Neural progenitor cell (in vitro differentiated cells): ENCODE results near the gene YKT6. TPM values are rescaled to one million over a fixed set of nuclear protein-coding genes. Genes with fewer than 3 reads are reported as not detected.
A peak's percentile ranks its signal among the peaks of the same experiment; 100 is the strongest.

Source experiments
- DNase-seq: peaks from one replicate; pipeline ENCODE4 v3.0.0-alpha.2; 2016; ENCODE audit warnings: low spot score
- H2AFZ ChIP-seq: fragments of 200-600 bp; sonication (generic); replicated peaks from 2 replicates; pipeline ENCODE4 v1.6.1; 2016; ENCODE audit warnings: antibody characterized with exemption
- H3F3A ChIP-seq: fragments of 200-600 bp; sonication (generic); 2 replicates; pipeline ENCODE4 v1.6.1; 2016; ENCODE audit warnings: antibody characterized with exemption, low read depth
- H3K27ac ChIP-seq: fragments of 200-600 bp; sonication (generic); 2 replicates; pipeline ENCODE4 v1.5.1; 2016; ENCODE audit warnings: mild to moderate bottlenecking
- H3K27me3 ChIP-seq: fragments of 200-600 bp; sonication (generic); 2 replicates; pipeline ENCODE4 v1.6.1; 2016; ENCODE audit warnings: mild to moderate bottlenecking, moderate library complexity
- H3K36me3 ChIP-seq: fragments of 200-600 bp; sonication (generic); 2 replicates; pipeline ENCODE4 v1.5.1; 2016
- H3K4me1 ChIP-seq: fragments of 200-600 bp; sonication (generic); 2 replicates; pipeline ENCODE4 v1.6.1; 2016; ENCODE audit warnings: mixed run types
- H3K4me2 ChIP-seq: fragments of 200-600 bp; sonication (generic); 2 replicates; pipeline ENCODE4 v1.6.1; 2016
- H3K4me3 ChIP-seq: fragments of 200-600 bp; sonication (generic); 2 replicates; pipeline ENCODE4 v1.5.1; 2016
- H3K79me2 ChIP-seq: fragments of 200-600 bp; sonication (generic); 2 replicates; pipeline ENCODE4 v1.6.1; 2016; ENCODE audit warnings: low read depth
- H3K9ac ChIP-seq: fragments of 200-600 bp; sonication (generic); 2 replicates; pipeline ENCODE4 v1.6.1; 2016
- H3K9me3 ChIP-seq: fragments of 200-600 bp; sonication (generic); 2 replicates; pipeline ENCODE4 v1.5.1; 2016; ENCODE audit warnings: low read depth
- H4K20me1 ChIP-seq: fragments of 200-600 bp; sonication (generic); 2 replicates; pipeline ENCODE4 v1.6.1; 2016; ENCODE audit warnings: low read depth
- H3K27ac Mint-ChIP-seq: 3 replicates; pipeline ENCODE4 v1.8.0; 2021; ENCODE audit warnings: mixed read lengths
- H3K27me3 Mint-ChIP-seq: 2 replicates; pipeline ENCODE4 v1.8.0; 2022; ENCODE audit warnings: low read depth, mild to moderate bottlenecking, inconsistent platforms, moderate library complexity, mixed read lengths; ENCODE audit not compliant: insufficient read depth
- H3K36me3 Mint-ChIP-seq: 3 replicates; pipeline ENCODE4 v1.8.0; 2021; ENCODE audit warnings: mixed read lengths
- H3K4me1 Mint-ChIP-seq: 3 replicates; pipeline ENCODE4 v1.8.0; 2021; ENCODE audit warnings: mixed read lengths
- H3K4me3 Mint-ChIP-seq: 3 replicates; pipeline ENCODE4 v1.8.0; 2021; ENCODE audit warnings: mild to moderate bottlenecking, moderate library complexity, mixed read lengths
- H3K9me3 Mint-ChIP-seq: 3 replicates; pipeline ENCODE4 v1.8.0; 2020; ENCODE audit warnings: mixed read lengths
- CTCF ChIP-seq: fragments of 200-600 bp; sonication (generic); IDR thresholded peaks from 2 replicates; pipeline ENCODE4 v1.5.1; 2017; ENCODE audit warnings: antibody characterized with exemption, mild to moderate bottlenecking
- EZH2 ChIP-seq: fragments of 200-600 bp; sonication (generic); IDR thresholded peaks from 2 replicates; pipeline ENCODE4 v1.6.1; 2017; ENCODE audit warnings: antibody characterized with exemption, mild to moderate bottlenecking, moderate library complexity
- EZH2phosphoT487 ChIP-seq: fragments of 200-600 bp; sonication (generic); IDR thresholded peaks from 2 replicates; pipeline ENCODE4 v1.6.1; 2017; ENCODE audit warnings: antibody characterized with exemption
- total RNA-seq: library from RNA; depleted of rRNA; stranded (reverse); fragments of >200 nt; gene quantifications from 2 replicates; pipeline ENCODE4 v1.2.3, GENCODE V29; 2015; ENCODE audit warnings: low replicate concordance

Gene YKT6
- total RNA-seq, 1 donor from 2014 or later: 43.8 TPM

DNA sequence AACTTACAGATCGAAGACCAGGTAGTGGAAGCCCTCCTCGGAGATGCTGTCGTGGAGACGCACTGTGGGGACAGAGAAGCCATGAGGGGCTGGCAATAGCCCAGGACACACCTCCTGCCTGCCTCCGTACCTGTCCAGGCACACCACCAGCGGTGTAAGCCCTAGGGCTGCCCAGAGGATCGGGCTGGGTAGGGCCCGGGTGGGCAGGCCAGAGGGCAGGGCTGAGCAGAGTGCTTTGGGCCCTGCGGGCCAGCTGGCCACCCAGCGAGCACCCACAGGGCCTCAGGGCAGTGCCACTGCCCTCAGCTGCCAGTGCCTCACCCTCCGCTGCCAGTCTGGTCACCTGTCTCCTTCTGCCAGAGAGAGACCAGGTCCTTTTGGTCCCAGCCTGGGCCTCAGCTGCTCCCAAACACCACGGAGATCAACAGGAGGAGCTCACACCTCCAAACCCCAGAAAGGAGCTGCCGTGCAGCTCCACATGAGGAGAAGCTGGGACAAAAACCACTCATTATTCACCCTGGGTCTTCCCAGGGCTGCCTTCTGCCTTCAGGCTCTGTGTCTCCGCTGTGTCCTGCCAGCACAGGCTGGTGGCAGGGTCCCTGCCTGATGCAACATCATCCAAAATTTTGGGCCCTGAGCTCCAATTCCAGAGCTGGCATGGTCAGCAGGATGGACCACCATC lies 58.2 kb downstream of the YKT6 start:
- H3K79me2 ChIP-seq: no peaks in the 10 kb centered on the region
- H3K9me3 ChIP-seq: no peaks in the 10 kb centered on the region
- H3K27me3 ChIP-seq: no peaks in the 10 kb centered on the region
- no peak overlapping the region for H3K27ac ChIP-seq
- Mint-ChIP-seq H3K27ac (peak overlapping the region; percentile 58), H3K9me3 (peaks cover 6% of the 10 kb centered on the region), H3K36me3 (no peaks in the 10 kb centered on the region), H3K27me3 (peaks cover 11% of the 10 kb centered on the region), H3K4me3 (no peak overlapping the region), H3K4me1 (peaks cover 18% of the 10 kb centered on the region)
- H3K4me2 ChIP-seq: no peak overlapping the region
- no peak overlapping the region for H3K9ac ChIP-seq
- DNase-seq: no peak
- no peaks in the 10 kb centered on the region for H3K4me1 ChIP-seq
- H2AFZ ChIP-seq: no peak overlapping the region
- H3K4me3 ChIP-seq: no peak overlapping the region
- no peaks in the 10 kb centered on the region for H4K20me1 ChIP-seq
- TF ChIP-seq EZH2: no peak
- TF ChIP-seq CTCF: no peak
- no peak for TF ChIP-seq EZH2phosphoT487
- no peaks in the 10 kb centered on the region for H3F3A ChIP-seq
- no peaks in the 10 kb centered on the region for H3K36me3 ChIP-seq

DNA sequence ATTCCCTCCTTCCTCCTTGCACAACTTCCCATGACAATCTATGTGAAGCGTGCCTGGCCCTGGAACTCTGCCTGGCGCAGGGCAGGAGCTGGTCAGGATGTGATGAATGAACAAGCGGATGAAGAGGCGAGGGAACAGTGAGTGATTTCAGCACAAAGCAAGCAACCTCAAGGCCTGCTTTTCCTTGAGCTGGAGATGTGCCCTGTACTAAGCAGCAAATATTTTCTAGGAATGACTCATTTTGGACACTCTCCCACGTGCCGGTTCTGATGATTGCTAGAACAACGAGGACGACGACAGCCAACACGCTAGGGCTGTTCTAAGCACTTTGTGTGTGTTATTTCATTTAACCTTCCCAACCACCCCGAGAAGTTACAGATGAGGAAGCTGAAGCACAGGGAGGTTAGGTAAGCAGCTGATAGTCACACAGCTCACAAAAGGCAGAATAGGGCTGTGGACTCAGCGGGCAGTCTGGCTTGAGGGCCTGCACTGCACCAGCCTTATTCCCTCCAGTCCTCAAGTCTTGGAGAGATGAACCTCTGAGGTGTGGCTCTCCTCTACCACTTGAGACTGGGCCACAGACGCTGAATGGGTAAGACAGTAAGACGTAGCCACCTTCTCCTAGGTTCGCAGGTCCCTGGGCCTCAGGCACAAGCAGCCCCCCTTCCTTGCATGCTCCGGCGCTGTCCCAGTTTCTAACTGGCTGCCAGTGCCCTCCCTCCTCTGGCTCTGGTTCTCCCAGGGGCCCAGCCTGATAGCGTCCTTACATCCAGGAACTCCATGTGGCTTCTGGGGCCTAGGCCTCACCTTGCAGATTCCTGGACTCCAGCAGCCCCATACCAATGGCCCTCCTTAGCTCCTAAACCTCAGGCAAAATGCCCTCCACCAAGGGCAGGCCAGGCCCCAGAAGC lies 59.0 kb downstream of the YKT6 start:
- no peak for DNase-seq
- Histone ChIP-seq H3K9me3 (no peaks in the 10 kb centered on the region), H2AFZ (no peak overlapping the region), H3K79me2 (no peaks in the 10 kb centered on the region), H3K4me1 (no peaks in the 10 kb centered on the region), H3K27ac (no peak overlapping the region), H3K27me3 (no peaks in the 10 kb centered on the region), H3F3A (no peaks in the 10 kb centered on the region), H4K20me1 (no peaks in the 10 kb centered on the region), H3K4me2 (no peak overlapping the region), H3K4me3 (no peak overlapping the region), H3K9ac (no peak overlapping the region), H3K36me3 (no peaks in the 10 kb centered on the region)
- no peak overlapping the region for H3K4me3 Mint-ChIP-seq
- H3K4me1 Mint-ChIP-seq: peaks cover 18% of the 10 kb centered on the region
- peaks cover 11% of the 10 kb centered on the region for H3K27me3 Mint-ChIP-seq
- H3K36me3 Mint-ChIP-seq: no peaks in the 10 kb centered on the region
- TF ChIP-seq EZH2 (no peak), EZH2phosphoT487 (no peak), CTCF (no peak)
- peaks cover 2% of the 10 kb centered on the region for H3K9me3 Mint-ChIP-seq
- peak overlapping the region; percentile 63 for H3K27ac Mint-ChIP-seq

DNA sequence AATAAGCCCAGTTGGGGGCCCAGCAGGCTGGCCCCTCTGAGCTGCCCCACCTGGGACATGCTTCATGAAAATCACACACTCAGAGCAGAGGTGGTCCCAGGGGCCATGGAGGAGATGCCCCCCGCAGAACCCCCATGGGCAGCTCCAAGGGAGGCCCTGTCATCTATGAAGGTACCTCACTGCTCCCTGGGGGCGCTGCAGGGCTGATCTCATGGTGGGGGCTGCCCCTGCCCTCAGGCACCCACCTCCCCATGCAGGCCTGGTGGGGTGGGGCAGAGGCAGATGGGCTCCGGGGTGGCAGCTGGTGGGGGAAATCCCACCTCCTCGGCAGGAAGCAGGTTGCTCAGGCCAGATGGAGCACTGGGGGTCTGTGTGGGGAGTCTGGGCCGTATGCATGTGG lies 60.5 kb downstream of the YKT6 start:
- Histone ChIP-seq H3K36me3 (no peaks in the 10 kb centered on the region), H2AFZ (no peak overlapping the region), H3K9me3 (no peaks in the 10 kb centered on the region), H3F3A (no peaks in the 10 kb centered on the region), H3K79me2 (no peaks in the 10 kb centered on the region), H3K4me1 (no peaks in the 10 kb centered on the region), H4K20me1 (no peaks in the 10 kb centered on the region), H3K27ac (no peak overlapping the region), H3K4me2 (no peak overlapping the region), H3K4me3 (no peak overlapping the region), H3K27me3 (no peaks in the 10 kb centered on the region), H3K9ac (no peak overlapping the region)
- no peak for DNase-seq
- H3K4me1 Mint-ChIP-seq: peaks cover 18% of the 10 kb centered on the region
- H3K27me3 Mint-ChIP-seq: peaks cover 11% of the 10 kb centered on the region
- TF ChIP-seq CTCF (no peak), EZH2phosphoT487 (no peak), EZH2 (no peak)
- no peak overlapping the region for H3K4me3 Mint-ChIP-seq
- peak overlapping the region; percentile 78 for H3K27ac Mint-ChIP-seq
- no peaks in the 10 kb centered on the region for H3K36me3 Mint-ChIP-seq
- H3K9me3 Mint-ChIP-seq: no peaks in the 10 kb centered on the region
